OCI-LY3 (cell line): ENCODE data around the gene PRR13.

Experiments used
- H2AFZ ChIP-seq: fragments of 200-600, 300-600 bp; shearing (Covaris generic); 2 replicates; pipeline ENCODE4 v1.6.0; 2014; ENCODE audit warnings: antibody characterized with exemption, low read depth, low read length
- H3K27ac ChIP-seq: fragments of 200-600, 300-600 bp; sonication (generic); 2 replicates; pipeline ENCODE4 v1.5.1; 2014; ENCODE audit warnings: mild to moderate bottlenecking, low read length, moderate library complexity, mixed read lengths
- H3K27me3 ChIP-seq: fragments of 200-600, 300-600 bp; sonication (generic); 2 replicates; pipeline ENCODE4 v1.6.1; 2014; ENCODE audit warnings: low read depth, low read length, mixed read lengths
- H3K36me3 ChIP-seq: fragments of 200-600, 300-600 bp; sonication (generic); replicated peaks from 2 replicates; pipeline ENCODE3; 2014; ENCODE audit warnings: low read depth, low read length, mixed read lengths
- H3K4me1 ChIP-seq: fragments of 300-600, 200-600 bp; sonication (generic); 2 replicates; pipeline ENCODE4 v1.6.1; 2014; ENCODE audit warnings: low read length, mixed read lengths
- H3K4me2 ChIP-seq: fragments of 200-600, 300-600 bp; sonication (generic); 2 replicates; pipeline ENCODE4 v1.6.1; 2014; ENCODE audit warnings: low read length, mixed read lengths
- H3K4me3 ChIP-seq: fragments of 300-600, 200-600 bp; sonication (generic); 2 replicates; pipeline ENCODE4 v1.5.1; 2014; ENCODE audit warnings: antibody characterized with exemption, mild to moderate bottlenecking, low read length, moderate library complexity
- H3K79me2 ChIP-seq: fragments of 300-600, 200-600 bp; shearing (Covaris generic); 2 replicates; pipeline ENCODE4 v1.6.1; 2014; ENCODE audit warnings: mild to moderate bottlenecking, low read length, mixed read lengths
- H3K9ac ChIP-seq: fragments of 300-600, 200-600 bp; shearing (Covaris generic); 2 replicates; pipeline ENCODE4 v1.6.0; 2014; ENCODE audit warnings: mild to moderate bottlenecking, low read length, moderate library complexity
- H3K9me3 ChIP-seq: fragments of 200-600, 300-600 bp; shearing (Covaris generic); 2 replicates; pipeline ENCODE4 v1.6.1; 2014; ENCODE audit warnings: low read length, mixed read lengths; ENCODE audit not compliant: insufficient read depth
- H4K20me1 ChIP-seq: fragments of 200-600, 300-600 bp; sonication (generic); 2 replicates; pipeline ENCODE4 v1.6.1; 2016; ENCODE audit warnings: low read length, mixed read lengths; ENCODE audit not compliant: insufficient read depth
- CTCF ChIP-seq: fragments of 200-600, 300-600 bp; sonication (generic); IDR thresholded peaks from 2 replicates; pipeline ENCODE4 v1.5.1; 2014; ENCODE audit warnings: antibody characterized with exemption, low read length, low read depth
- EZH2phosphoT487 ChIP-seq: fragments of 200-600 bp; shearing (Covaris generic); IDR thresholded peaks from 2 replicates; pipeline ENCODE4 v1.6.1; 2018; ENCODE audit warnings: antibody characterized with exemption, mixed run types, low read depth

PRR13 gene

GRCh38 chr12:53468282-53468681, 26.7 kb downstream of the PRR13 start:
- Histone ChIP-seq H3K4me2 (no peak overlapping the region), H3K9ac (no peak overlapping the region), H3K27me3 (no peaks in the 10 kb centered on the region), H3K4me3 (no peak overlapping the region), H4K20me1 (peaks cover 42% of the 10 kb centered on the region), H3K79me2 (peaks cover 68% of the 10 kb centered on the region), H2AFZ (no peak overlapping the region), H3K9me3 (no peaks in the 10 kb centered on the region), H3K27ac (no peak overlapping the region), H3K36me3 (peaks cover 82% of the 10 kb centered on the region), H3K4me1 (no peaks in the 10 kb centered on the region)
- no peak for TF ChIP-seq EZH2phosphoT487

- Histone ChIP-seq H3K4me2 (no peak overlapping the region), H3K36me3 (peaks cover 83% of the 10 kb centered on the region), H3K9ac (no peak overlapping the region), H3K79me2 (peaks cover 70% of the 10 kb centered on the region), H4K20me1 (peaks cover 45% of the 10 kb centered on the region), H3K9me3 (no peaks in the 10 kb centered on the region), H3K27ac (no peak overlapping the region), H2AFZ (no peak overlapping the region), H3K27me3 (no peaks in the 10 kb centered on the region), H3K4me1 (no peaks in the 10 kb centered on the region), H3K4me3 (no peak overlapping the region)
- TF ChIP-seq CTCF, result no peak
Observed at GRCh38 chr12:53472056-53472582, 30.6 kb downstream of the PRR13 start.

GRCh38 chr12:53474077-53474476, 32.5 kb downstream of the PRR13 start:
- Histone ChIP-seq H3K79me2 (peaks cover 67% of the 10 kb centered on the region), H3K4me1 (no peaks in the 10 kb centered on the region), H3K27me3 (no peaks in the 10 kb centered on the region), H3K27ac (no peak overlapping the region), H3K4me3 (no peak overlapping the region), H2AFZ (no peak overlapping the region), H3K9ac (no peak overlapping the region), H4K20me1 (peaks cover 58% of the 10 kb centered on the region), H3K36me3 (peaks cover 80% of the 10 kb centered on the region), H3K9me3 (no peaks in the 10 kb centered on the region), H3K4me2 (no peak overlapping the region)
- TF ChIP-seq CTCF (no peak), EZH2phosphoT487 (no peak)

- Histone ChIP-seq H4K20me1 (peaks cover 59% of the 10 kb centered on the region), H3K9me3 (no peaks in the 10 kb centered on the region), H3K4me3 (no peak overlapping the region), H3K4me1 (0 out of 2 replicates have a peak, but pooled peaks cover under 1% of the 10 kb centered on the region), H3K9ac (no peak overlapping the region), H3K27me3 (no peaks in the 10 kb centered on the region), H3K36me3 (peaks cover 80% of the 10 kb centered on the region), H3K27ac (no peak overlapping the region), H2AFZ (no peak overlapping the region), H3K4me2 (no peak overlapping the region), H3K79me2 (peaks cover 68% of the 10 kb centered on the region)
- TF ChIP-seq CTCF (no peak), EZH2phosphoT487 (no peak)
Observed at GRCh38 chr12:53474819-53475218, 33.3 kb downstream of the PRR13 start.
